CD4-positive, alpha-beta T cell treated with Interleukin-17A for 4 hours (primary cell): ENCODE measurements around the gene EFNA1.
"Not testable (repeated sequence)": the region's sequence is repeated elsewhere in the genome, so short reads cannot be mapped to it uniquely, and the experiment has no call there.

ENCODE experiments used
- DNase-seq: peaks from one replicate; pipeline ENCODE4 v3.0.0-alpha.2; 2020; ENCODE audit warnings: mixed read lengths

EFNA1 gene

DNA sequence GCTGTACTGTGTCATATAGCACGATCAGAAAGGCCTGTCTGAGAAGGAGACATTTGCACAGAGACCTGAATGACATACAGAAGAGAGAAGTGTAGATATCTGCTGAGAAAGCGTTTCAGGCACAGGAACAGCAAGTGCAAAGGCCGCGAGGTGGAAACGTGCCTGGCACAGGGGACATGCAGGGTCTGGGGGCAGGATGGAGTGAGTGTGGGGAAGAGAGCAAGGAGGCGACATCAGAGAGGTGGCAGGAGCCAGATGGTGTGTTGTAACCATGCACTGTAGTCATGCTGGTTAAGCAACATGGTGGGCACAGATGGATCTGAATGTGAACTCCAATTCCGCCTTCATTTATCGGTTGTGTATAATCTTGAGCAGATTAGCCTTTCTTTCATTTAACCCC is 32.5 kb downstream of the EFNA1 start:
- DNase-seq: no peak

DNA sequence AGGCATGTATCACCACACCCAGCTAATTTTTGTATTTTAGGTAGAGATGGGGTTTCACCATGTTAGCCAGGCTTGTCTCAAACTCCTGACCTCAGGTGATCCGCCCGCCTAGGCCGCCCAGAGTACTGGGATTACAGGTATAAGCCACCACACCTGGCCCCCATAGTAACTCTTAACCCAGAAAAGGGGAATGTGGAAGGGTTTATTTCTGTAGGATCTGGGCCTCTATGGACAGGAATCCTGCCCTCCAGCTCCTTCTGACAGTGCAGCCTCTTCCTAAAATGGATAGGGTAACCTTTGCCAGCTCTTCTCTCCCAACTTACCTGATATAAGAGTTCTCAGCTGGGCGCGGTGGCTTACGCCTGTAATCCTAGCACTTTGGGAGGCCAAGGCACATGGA is 35.0 kb downstream of the EFNA1 start:
- DNase-seq: not testable (repeated sequence)

DNA sequence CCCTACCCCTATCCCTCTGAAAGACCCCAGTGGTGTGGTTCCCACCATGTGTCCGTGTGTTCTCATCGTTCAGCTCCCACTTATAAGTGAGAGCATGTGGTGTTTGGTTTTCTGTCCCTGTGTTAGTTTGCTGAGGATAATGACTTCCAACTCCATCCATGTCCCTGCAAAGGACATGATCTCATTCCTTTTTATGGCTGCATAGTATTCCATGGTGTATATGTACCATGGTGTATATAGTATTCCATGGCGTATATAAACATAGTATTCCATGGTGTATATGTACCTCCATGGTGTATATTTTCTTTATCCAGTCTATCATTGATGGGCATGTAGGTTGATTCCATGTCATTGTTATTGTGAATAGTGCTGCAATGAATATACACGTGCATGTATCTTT is 36.1 kb downstream of the EFNA1 start:
- not testable (repeated sequence) for DNase-seq

DNA sequence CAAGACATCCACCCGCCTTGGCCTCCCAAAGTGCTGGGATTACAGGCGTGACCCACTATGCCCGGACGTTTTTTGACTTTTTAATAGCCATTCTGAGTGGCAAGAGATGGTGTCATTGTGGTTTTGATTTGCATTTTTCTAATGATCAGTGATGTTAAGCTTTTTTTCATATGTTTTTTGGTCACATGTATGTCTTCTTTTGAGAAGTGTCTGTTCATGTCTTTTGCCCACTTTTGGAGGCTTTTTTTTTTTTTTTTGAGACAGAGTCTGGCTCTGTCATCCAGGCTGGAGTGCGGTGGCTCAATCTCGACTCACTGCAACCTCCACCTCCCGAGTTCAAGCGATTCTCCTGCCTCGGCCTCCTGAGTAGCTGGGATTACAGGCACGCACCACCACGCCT is 36.9 kb downstream of the EFNA1 start:
- DNase-seq: not testable (repeated sequence)

DNA sequence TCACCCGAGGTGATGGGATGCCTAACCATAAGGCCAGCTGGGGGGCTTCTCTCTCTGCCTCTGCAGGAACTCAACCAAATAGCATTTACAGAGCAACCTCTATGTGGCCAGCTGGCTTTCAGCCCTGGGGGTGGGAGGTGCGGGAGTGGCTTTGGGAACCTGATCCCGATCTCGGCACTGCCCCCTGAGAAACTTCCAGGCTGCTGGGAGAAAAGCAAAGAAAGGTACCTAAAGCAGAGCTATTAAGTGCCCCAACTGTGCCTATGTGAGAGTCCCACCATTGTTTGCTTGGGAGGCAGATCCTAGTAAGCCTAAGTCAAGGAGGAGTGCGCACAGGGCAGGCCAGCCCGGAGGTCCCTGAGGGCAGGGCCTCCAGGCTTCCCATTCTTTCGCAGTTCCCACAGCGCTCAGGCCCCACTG is 38.4 kb downstream of the EFNA1 start:
- DNase-seq: no peak

DNA sequence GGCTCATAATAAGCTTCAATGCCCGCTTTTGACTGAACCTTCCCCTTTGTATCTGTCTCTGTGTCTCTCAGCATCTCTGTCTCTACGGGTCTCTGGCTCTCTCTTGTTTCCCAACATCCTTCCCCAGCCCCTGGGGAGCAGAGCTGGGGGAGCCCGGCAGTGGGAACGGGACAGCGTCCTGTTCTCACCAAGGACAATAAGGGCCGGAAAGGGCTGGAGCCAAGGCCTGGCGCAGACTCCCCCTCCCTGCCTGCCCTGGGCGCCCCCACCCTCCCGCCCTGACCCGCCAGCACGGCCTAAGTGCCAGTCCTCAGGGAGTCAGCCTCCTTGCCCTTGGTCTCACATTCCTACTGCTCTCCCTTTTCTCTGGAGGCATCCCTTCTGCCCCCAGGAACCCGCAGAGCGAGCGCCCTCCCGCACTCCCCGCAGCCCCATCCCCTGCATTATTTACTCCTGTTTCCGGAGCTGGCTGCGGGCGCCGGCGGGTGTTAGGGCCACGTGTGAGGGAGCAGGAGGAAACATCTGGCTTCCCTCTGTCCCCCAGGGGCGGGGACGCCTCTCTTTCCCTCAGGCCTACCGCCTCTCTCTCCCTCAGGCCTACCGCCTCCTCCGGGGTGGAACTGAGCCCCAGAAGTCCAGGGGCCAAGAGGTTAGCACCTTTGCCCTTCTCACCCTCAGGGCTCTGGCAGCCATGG is 38.9 kb downstream of the EFNA1 start:
- no peak for DNase-seq

DNA sequence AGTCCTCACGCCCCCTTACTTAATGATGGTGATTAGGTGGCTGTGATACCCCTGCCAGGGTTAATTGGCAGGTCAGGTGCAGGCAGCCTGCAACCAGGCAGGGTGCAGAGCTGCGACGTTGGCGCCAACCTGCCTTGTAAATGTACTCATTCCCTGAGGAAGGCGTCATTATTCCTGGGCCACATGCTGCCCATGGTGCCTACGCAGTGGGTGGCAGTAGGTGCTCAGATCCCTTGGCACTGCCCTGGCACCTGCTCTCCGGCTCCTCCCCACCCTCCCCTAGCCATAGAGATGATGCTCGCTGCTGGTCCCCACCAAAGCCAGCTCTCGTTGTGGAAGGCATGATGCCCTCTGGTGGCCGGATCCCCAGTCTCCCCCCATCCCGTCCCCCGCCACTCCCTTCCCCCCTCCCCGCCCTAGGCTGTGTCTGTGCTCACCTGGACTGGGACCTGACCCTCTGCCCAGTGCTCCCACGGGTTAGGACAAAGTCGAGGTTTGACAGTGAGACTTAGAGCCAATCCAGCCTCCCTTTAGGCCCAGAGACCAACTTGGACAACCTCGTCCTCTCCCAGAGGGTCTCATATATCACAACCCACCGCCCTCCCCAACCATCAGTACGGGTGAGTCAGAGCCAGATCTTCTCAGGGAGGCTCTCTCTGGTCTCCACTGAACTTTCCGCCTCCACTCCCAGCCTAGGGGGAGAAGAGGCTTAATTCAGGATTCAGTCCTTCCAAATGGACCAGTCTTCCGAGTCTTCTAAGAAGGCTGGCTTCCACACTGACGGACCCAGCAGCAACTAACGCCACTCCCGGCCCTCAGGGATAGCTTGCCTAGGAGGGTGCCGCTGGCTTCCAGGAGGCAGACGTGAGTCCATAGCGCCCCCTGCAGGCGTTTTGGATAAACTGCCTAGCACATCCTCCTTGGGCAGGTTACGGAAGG is 39.8 kb downstream of the EFNA1 start:
- peak; percentile 93 for DNase-seq

DNA sequence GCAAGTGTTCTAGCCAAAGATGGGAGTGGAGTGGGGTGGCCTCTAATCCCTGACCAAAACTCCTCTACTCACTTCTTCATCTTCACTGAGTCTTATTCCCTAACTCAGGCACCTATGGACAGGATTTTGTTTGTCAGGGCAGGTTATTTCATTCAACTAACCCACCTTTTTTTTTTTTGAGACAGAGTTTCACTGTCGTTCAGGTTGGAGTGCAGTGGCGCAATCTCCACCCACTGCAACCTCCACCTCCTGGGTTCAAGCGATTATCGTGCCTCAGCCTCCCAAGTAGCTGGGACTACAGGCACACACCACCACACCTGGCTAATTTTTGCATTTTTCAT is 40.4 kb downstream of the EFNA1 start:
- DNase-seq: not testable (repeated sequence)

DNA sequence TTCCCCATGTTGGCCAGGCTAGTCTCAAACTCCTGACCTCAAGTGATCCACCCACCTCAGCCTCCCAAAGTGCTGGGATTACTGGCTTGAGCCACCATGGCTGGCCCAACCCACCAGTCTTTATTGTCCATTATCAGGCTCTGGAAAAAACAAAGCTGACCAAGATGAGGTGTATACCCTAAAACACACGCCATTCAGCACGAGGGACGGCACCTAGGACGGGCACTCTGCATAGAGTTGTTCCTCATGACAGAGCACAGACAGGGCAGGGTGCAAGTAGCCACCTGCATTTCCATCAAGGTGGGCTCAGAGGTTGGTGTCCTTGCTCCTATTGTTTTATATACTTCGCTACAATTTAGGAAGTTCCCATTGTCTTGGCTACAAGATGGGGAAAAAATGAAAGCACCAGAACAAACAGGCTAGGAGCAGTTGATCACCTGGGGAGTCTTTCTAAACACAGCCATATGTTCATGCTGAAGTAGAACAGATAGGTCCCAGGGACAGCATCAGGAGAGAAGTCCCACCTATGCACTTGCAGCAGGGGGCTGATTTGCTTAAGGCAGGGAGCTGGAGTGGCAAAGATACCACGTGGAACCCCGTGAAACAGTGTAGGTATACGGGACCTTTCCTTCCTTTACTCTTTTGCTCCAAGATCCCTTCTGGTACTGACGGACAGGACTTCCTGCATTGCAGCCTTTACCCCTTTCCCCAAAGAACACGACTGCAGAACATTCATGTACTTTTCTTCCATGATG is 41.0 kb downstream of the EFNA1 start:
- no peak for DNase-seq

DNA sequence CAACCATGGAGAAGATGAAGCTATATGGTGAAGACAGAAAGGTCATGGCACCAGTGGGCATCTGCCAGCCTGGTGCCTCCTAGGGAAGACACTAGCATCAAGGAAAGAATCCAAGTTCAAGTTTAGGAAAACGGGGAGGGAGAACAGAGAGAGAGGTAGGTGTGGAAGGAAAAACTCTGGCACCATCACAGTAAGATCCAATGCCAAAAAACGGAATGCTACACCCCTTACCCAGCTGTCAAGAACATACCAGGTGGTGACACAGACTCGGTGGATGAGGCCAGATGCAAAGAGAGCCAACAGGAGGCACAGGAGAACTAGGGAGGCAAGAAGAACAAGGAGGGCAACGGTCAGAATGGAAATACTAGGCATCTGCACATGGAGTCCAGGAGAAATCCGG is 41.9 kb downstream of the EFNA1 start:
- DNase-seq: no peak

DNA sequence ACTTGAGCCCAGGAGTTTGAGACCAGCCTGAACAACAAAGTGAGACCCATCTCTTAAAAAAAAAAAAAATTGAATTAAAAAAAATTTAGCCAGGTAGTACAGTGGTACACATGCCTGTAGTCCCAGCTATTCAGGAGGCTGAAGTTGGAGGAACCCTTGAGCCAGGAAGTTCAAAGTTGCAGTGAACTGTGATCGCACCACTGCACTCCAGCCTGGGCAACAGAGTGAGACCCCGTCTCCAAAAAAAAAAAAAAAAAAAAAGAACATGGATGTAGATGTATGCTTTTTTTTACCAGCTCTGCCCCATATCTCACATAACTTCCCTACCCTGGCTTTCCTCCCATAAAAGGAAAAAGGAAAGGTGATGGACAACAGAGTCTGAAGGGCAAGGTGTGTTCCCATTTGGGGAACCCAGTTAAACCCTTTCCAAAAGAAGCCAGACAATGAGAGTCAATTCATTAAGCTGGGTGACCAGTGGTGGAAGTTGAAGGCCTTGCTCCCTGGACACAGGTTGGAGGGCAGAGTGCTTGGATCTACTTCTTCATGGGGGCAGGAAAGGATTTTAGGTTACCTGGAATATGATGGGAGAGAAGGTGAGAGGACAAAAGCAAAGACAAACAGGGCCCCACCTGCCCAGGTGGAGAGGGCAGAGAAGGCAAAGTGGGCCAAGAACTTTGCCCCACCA is 42.6 kb downstream of the EFNA1 start:
- no peak for DNase-seq

DNA sequence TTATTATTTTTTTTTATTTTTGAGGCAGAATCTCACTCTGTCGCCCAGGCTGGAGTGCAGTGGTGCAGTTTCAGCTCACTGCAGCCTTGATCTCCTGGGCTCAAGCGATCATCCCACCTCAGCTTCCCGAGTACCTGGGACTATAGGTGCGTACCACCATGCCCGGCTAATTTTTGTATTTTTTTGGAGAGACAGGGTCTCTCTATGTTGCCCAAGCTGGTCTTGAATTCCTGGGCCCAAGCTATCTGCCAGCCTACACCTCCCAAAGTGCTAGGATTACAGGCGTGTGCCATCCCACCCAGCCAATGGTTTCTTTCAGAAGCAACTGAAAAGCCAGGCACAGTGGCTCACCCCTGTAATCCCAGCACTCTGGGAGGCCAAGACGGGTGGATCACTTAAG is 43.1 kb downstream of the EFNA1 start:
- DNase-seq: no peak

DNA sequence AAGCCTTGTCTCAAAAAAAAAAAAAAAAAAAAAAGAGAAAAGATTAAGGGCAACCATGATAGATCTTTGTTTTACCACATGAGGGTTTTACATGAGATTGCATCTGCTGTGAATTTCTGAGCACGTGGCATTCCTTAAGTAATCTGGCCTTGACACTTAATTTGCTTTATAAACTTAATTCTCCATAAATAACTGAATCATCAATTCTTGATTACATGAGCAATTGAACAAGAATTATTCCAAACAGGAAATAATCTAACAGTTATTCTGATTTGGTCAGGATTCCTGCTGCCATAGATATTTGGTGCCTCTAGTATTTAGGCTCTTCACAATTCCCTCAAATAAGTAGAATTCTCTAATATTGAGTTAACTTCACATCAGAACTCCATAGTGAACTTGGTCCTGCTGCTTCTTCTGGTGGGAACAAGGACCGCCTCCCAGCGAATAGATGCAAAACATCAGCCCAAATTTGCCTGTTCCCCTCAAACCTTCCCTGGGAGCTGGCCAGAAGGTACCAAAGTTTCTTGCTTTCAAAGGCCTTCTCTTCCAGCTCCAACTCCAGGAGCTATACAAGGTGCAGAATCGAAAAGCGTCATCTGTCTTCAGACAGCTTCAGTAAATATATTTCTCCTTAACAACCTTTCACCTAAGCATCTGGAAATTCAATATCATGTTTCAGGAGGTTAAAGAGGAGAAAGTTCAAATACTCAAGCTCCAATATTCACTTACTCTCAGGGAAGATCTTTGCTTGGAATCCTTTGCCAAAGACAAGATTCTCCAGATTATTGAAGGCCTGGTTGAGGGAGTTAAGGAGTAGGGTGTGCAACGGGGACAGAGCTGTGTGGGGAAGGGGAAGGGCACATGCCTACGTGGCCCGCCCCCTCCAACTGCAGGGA is 44.4 kb downstream of the EFNA1 start:
- DNase-seq: peak; percentile 50

DNA sequence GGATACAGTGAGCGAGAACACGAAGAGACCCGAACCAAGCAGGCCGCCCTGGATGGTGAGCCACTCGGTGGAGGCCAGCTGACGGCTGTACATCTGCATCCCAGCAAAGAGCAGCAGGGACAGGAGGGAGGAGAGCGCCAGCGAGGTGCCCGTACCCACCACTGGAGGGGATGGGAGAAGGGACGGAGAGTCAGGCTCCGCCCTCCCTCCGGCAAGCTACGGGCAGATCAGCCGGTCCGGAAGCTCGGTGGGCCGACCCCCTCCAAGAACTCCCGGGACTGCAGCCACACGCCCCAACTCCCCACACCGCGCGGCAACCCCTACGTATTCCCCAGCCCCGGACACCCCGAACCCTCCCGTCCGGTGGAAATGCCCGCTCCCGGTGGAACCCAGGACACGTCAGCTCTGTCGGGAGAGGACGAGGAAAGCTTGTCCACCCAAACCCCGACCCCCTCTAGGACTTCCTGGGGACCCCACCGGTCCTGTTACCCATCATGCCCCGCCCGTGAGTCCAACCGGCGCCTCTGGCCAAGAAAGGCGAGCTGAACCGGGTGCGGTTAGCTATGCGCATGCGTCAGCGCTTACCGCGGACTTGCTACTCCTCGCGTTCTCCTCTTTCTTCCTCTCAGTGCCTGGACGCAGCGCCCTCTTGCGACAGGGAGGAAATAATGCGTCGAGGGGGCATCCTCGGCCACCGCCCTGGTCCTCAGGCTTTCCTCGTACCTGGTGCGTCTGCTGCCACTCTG is 45.2 kb downstream of the EFNA1 start, which contains the start of gene KRTCAP2:
KRTCAP2 (minus strand) TSS at position 573 of the 746 bp plus-strand sequence; CDS start at position 493, 80 bp downstream.
- peak; percentile 95 for DNase-seq

DNA sequence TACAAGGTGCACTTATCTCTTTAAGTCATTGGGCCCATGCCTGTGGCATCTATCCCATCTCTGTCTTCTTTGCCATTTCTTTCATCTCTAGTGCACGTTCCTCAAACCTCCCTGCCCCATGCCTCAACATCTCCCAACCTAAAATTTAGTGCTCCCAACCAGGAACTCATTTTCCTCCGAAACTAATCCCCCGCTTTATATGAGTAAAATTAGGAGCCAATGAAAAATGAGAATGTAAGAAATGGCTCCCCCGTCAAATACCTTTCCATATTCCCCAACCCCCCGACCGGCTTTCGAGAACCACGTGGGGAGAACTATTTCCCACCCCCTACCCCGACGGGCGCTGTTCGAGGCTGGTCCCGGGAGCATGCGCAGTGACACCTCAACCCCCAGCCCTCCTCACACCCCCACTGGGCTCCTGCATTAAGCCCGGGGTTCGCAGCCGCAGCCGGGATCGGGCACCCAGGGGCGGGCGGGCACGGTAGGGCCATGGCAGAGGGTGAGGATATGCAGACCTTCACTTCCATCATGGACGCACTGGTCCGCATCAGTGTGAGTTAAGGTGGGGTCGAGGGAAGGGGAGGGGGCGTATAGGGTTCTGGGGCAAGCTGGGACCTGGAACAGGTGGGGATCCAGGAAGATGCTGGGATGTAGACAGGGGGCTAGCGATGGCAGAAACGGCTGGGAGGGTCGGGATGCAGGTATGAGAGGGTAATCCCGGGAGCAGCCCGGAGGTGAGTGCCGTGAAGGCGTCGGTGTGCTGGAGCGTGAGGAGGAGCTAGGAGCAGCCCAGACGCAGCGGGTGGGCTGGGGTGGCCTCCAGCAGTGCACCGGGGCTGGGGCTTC is 46.0 kb downstream of the EFNA1 start, which contains the start of gene TRIM46:
TRIM46 (plus strand) TSS at position 372 of the 846 bp plus-strand sequence; CDS start at position 490, 118 bp downstream.
- DNase-seq: peak; percentile 80

DNA sequence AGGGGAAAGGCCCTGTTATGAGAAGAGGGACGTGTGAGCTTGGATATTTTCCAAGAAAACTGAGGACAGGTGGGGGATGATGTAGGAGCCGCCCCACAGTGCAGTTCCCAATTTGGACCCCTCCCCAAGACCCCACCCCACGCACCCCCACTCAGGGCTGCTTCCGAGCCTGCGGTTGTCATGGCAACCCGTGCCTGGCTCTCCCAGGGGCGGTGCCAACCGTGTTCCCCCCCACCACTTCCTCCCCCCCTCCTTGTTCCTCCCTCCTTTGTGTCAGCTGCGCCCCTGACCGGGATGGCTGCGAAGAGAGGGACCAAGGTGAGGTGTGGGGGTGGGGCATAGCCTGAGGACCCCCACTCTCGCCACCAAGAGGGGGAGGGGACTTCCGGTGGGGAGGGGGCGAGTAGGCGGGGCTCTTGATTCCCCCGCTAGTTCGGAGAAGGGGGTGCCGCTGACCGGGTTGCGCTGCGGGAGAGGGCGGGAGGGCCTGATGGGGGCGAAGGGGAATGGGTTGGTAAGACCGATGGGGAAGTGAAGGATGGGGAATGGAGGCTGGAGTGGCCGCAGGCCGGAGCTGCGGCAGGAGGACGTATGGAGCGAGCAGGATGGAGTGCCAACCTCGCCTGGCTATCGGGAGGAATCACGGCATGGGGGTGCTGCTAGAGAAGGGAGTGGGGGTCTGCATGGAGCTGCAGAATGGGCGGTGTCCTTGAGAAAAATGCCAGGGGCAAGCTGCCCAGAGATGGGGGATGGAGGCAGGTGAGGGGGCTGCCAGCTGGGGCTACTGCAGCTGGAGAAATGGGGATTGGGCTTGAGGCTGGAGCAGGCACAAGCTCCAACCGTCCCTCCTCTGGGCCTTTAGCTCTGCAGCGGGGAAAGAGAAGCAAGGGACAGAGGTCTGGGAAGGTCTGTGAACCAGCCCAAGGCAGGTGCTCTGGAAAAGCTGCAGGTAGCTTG is 46.9 kb downstream of the EFNA1 start:
- peak; percentile 80 for DNase-seq

DNA sequence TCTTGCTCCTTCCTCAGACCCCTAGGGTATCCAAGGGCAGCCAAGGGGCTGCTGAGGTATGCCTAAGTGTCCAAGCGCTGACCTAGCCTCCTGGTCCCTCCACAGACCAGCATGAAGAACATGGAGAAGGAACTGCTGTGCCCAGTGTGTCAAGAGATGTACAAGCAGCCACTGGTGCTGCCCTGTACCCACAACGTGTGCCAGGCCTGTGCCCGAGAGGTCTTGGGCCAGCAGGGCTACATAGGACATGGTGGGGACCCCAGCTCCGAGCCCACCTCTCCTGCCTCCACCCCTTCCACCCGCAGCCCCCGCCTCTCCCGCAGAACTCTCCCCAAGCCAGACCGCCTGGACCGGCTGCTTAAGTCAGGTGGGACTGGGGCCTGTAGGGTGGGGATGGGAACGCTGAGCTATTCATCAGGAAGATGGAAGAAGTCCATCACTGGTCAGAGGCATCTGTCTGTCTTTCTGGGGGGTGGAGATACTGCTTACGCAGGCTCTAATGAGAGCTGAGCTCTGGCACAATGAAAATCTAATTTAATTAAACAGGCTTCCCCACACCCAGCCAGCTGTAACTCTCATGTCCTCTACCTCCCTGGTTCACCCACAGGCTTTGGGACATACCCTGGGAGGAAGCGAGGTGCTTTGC is 47.7 kb downstream of the EFNA1 start:
- no peak for DNase-seq

DNA sequence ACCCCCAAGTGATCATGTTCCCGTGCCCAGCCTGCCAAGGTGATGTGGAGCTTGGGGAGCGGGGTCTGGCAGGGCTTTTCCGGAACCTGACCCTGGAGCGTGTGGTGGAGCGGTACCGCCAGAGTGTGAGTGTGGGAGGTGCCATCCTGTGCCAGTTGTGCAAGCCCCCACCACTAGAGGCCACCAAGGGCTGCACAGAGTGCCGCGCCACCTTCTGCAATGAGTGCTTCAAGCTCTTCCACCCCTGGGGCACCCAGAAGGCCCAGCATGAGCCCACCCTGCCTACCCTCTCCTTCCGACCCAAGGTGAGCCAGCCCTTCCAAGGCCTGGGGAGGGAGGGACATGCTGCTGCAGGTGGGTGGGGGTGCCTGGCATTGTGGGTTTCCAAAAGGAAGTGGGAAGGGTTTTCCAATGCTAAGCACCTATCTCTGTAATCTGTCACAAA is 48.3 kb downstream of the EFNA1 start:
- DNase-seq: peak; percentile 25
